ENCODE data around the gene IL21R.

IL21R gene

DNA sequence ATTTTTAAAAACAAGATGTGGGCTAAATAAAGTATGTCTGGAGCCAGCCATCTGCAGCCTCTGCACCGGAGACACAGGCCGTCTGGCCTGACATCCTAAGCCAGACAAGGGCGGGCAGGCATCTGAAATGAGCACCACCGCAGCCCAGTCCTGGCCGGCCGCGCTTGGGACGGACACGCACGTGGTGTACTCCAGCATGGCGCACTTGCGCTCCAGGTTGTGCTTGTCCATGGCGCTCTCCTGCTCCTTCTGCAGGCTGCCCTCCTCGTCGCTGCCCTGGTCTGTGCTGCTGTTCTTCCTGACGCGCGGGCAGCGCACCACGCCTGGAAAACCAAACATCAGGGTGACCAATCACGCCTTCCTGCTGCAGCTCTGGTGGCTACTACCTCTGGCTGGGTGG is 87.4 kb downstream of the IL21R start:
- DNase-seq (ENCODE audit: low read depth), result no peak

DNA sequence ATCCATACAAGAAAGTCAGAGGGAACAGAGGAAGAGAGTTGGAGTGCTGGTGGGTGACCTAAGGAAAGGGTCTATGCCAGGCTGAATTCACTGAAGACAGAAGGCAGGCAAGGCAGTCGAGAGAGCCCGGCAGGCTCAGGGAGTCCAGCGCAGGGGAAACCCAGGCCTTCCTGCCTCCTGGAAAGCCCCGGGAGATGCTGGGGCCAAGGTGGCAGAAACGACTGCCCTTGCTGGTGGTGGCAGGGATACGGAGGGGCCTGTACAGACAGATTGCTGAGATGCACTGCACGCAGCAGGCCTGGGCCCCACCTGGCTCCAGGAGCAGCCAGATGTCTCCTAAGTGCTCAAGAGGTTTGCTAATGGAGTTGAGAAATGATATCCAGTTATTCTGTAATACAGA is 87.9 kb downstream of the IL21R start:
- no peak for DNase-seq (ENCODE audit: low read depth)

DNA sequence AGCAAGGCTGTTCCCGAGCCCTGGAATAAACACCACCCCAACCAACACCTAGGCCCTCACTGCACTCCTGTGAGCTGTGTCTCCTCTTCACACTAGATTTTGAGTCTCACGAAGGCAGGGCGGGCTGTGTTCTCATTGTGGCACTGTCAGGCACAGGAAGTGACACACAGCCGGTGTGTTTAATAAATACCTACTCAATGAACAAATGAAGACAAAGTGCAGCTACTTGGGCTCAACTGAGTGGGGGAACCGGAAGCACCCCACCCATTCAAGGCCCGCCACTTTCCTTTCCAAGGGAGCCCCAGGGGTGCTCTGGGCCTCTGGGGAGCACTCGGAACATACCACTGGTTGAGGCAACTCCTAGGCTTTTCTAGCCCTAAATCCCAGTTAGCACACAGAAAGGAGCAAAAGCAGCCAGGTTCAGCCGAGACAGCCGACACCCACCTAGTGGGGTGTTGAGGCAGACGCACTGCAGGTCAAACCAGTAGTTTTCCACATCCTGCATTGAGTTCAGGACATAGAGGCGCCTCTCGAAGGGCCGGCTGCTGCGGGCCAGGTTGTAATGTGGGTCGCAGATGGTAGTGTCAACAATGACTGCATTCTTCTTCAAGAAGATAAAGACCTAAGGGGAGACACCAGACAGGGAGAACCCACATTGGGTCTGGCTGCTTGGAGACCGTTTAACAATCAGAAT is 90.1 kb downstream of the IL21R start:
- DNase-seq (ENCODE audit: low read depth), result no peak

DNA sequence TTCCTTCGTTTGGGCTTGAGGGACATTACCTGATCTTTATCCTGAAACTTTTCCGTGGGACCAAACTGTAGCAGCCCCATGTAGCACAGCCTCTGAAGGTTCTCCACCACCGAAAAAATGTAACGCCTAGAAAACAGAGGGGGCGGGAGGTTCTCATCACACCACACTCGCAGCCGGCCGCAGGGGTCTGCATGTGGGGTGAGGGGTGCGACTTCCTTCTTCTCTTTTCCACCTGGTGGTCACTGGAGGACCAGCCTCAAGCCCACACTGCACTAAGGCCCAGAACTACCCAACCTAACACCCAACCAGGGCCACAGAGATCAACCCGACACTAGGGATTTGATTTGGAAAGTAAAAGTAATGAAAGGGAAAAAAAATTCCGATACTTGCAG is 90.6 kb downstream of the IL21R start:
- no peak for DNase-seq (ENCODE audit: low read depth)

DNA sequence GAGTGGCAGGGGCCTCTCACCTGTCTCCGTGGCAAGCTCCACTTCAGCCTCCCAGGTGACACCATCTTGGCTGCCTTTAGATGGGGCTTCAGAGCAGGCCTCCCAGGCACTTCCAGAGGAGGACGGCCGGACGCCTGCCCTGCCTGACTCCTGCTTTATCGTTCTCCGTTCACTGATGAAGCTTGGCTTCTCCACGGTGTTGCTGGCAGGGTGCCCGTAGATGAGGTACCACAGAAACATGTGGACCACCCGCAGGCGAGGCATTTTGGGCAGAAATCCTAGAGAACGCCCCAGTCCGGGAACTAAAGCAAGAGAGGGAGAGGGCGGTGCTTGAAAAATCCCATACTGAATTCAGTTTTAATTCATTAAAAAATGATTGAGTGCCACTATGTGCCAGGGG is 93.2 kb downstream of the IL21R start:
- no peak for DNase-seq (ENCODE audit: low read depth)

DNA sequence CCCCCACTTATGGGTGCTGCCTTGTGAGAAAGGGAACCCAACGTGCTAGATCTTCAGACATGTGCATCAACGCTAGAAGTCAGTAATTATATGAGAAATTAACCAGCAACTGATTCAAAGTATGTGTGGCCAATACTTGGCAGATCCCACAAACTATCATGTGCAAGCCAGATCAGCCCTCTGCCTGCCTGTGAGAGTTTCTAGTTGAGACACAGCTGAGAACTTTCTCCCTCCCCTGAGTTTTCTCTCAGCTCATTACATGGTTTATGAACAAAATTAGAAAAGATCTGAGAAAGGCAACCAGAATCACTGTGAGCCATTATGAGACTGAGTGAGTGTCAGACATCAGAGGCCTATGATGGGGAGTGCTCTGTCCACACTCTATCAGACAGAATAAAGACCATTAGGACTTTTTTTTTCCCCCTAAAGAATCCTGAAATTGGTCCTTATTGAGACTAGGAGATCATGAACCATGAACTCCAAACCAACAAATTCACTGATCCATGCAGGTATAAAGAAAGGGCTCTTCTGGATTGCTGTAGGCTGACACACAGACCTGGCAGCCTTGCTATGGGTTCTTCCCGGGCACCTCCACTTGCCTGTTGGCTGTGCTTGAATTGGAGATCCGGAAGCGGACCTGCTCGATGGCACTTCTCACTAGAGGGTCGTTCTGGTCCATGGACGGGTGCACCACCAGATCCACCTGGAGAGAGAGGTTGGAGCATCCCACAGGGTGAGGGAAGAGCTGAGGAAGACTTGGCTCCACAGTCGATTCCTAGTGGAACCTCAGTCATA is 96.3 kb downstream of the IL21R start:
- no peak for DNase-seq (ENCODE audit: low read depth)

DNA sequence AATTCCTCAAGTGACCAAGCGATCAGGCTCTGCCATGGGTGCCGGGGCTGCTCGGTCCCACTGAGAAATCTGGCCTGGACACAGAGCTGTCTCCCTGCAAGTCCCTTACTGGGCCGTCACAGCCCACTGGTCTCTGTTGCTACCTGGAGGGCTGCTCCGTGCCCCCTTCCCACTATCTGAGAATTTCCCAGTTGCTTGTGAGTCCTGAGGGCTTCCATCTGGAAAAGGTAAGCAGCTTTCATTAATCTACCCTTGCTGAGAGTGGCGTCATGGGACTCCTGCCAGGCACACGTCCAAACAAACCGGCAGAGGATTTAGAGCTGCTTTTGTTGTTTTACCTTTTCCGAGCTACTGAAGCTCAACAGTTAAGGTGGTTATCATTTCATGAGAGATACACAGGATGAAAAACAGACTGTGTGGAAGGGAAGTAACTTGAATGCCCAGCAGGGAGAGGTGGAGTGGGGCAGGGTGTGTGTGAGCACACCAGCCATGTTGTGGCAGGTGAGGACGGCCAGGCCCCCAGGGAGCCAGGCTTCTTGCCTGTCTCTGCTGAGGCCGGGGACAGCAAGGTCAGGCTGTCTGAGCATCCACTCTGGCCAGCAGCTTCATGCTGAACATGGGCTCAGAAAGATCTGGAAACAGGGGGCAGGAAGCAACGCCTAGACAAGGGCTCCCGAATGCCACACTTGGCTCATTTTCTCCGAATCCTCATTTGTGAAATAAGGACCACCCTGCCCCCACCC is 97.1 kb downstream of the IL21R start:
- no peak for DNase-seq (ENCODE audit: low read depth)

DNA sequence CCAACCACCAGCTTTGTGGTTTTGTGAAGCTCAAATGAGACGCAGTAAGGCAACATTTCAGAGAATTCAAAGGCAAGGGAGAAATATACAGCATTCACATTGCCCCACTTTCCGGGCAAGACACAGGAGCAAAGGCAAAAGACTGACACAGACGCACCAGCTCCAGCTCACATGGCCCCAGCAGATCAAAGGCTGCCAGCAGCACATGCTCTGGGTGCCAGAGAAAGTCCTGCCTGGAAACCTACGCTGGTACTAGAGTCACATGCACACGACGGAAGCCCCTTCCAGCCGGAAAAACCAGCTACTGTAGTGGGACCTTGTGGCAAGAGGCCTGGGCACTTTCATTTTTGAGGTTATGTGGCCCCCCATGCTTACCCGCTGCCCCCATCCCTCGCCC is 97.7 kb downstream of the IL21R start:
- no peak for DNase-seq (ENCODE audit: low read depth)

DNA sequence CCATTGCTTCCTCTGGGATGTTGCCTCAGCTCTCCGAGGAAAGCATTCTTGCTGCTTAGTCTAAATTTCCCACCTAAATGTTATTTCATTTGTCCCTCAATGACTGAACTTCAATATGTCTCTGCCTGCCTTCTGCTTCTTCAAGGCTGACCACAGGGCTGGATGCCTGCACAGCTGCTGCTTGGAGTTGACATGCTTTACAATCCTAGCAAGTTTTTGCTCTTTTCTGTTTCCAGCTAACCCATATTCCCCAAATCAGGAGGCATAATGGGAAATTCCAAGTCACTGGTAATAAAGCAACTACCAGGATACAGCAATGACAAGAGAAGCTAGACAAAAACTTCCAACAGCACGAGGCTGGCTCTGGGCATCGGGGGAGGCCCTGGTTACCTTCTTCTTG is 98.8 kb downstream of the IL21R start:
- DNase-seq (ENCODE audit: low read depth), result no peak
